Measurements from ENCODE around the gene IFIT2. TPM values are rescaled to one million over a fixed set of nuclear protein-coding genes. Genes with fewer than 3 reads are reported as not detected.

Gene IFIT2
- total RNA-seq, 1 experiment from 2014 or later = 1.0 TPM

- Histone ChIP-seq H4K20me1 (ENCODE audit: insufficient read depth) (no peaks in the 10 kb centered on the region), H3K4me3 (replicated peaks in 1 of 2; ENCODE audit: low read depth in 1 of 2, low read length in 2 of 2) (no peak overlapping the region), H3K79me2 (ENCODE audit: insufficient read depth, low read length) (no peaks in the 10 kb centered on the region), H3K9me2 (ENCODE audit: insufficient read depth) (no peaks in the 10 kb centered on the region), H3K4me1 (ENCODE audit: control insufficient read depth in 1 of 2, insufficient read depth in 2 of 2, low read length in 2 of 2) (peaks cover 0 to 4% of the 10 kb centered on the region in 2 experiments; a peak in 1 of 4 replicates), H3K9ac (ENCODE audit: low read length) (no peak overlapping the region), H3K27ac (ENCODE audit: low read depth, low read length) (no peak overlapping the region), H3K27me3 (ENCODE audit: insufficient read depth, low read length) (no peaks in the 10 kb centered on the region), H3K4me2 (ENCODE audit: low read length) (no peak overlapping the region), H3K36me3 (ENCODE audit: control insufficient read depth in 1 of 2, insufficient read depth in 2 of 2, low read length in 2 of 2) (no peaks in the 10 kb centered on the region), H3K9me3 (ENCODE audit: control insufficient read depth in 1 of 2, insufficient read depth in 1 of 2, low read depth in 1 of 2, low read length in 2 of 2) (no peaks in the 10 kb centered on the region), H2AFZ (ENCODE audit: low read depth, low read length, poor library complexity, severe bottlenecking) (no peak overlapping the region)
- no peak for TF ChIP-seq ATF3 (IDR thresholded peaks at IDR 0.05)
- no peak for TF ChIP-seq MAX (IDR thresholded peaks at IDR 0.05)
- no peak for TF ChIP-seq ZNF274 (IDR thresholded peaks at IDR 0.05; ENCODE audit: low read depth, low read length)
- no peak for TF ChIP-seq EZH2phosphoT487 (IDR thresholded peaks at IDR 0.05; ENCODE audit: borderline replicate concordance)
- TF ChIP-seq REST (IDR thresholded peaks at IDR 0.05; ENCODE audit: low read depth) = no peak
- no peak for TF ChIP-seq EZH2 (IDR thresholded peaks at IDR 0.05)
- no peak for TF ChIP-seq SRF (IDR thresholded peaks at IDR 0.05; ENCODE audit: low read depth)
- no peak for TF ChIP-seq JUND (IDR thresholded peaks at IDR 0.05)
- no peak for TF ChIP-seq EGR1 (IDR thresholded peaks at IDR 0.05; ENCODE audit: low read depth)
- TF ChIP-seq POLR2AphosphoS5 (IDR thresholded peaks at IDR 0.05; ENCODE audit: low read depth, low read length) = no peak
- TF ChIP-seq SP1 (IDR thresholded peaks at IDR 0.05; ENCODE audit: low read depth) = no peak
- TF ChIP-seq RAD21 (IDR thresholded peaks at IDR 0.05; ENCODE audit: low read depth) = no peak
- no peak for TF ChIP-seq FOSL1 (IDR thresholded peaks at IDR 0.05; ENCODE audit: low read depth)
- TF ChIP-seq ZBTB33 (IDR thresholded peaks at IDR 0.05; ENCODE audit: extremely low read depth, insufficient replicate concordance, low read length) = no peak
- TF ChIP-seq CEBPB (IDR thresholded peaks at IDR 0.05; ENCODE audit: low read depth) = no peak
- TF ChIP-seq SIN3A (IDR thresholded peaks at IDR 0.05; ENCODE audit: low read depth) = no peak
- no peak for TF ChIP-seq ZFX (IDR thresholded peaks at IDR 0.05)
- intact Hi-C loops (cut with micrococcal nuclease) = no loop called here
- DNase-seq (ENCODE audit: low read depth, low spot score) = no peak
- POLR2A ChIA-PET = no interaction called here
- no TSS peak for BruUV-seq (replicated peaks)
- CTCF ChIA-PET = no interaction called here
- RAD21 ChIA-PET (ENCODE audit: low non-redundant PET in 1 of 2, low total read pairs in 2 of 2, uncharacterized antibody in 2 of 2, unreplicated experiment in 2 of 2) = no interaction called here
- ATAC-seq = no peak
Measured at GRCh38 chr10:89296220-89296648, 5.6 kb upstream of the IFIT2 start.

Data from HCT116 (cell line).